HepG2 (cell line): Measurements from ENCODE around the gene RHBDF2.

Experiments used
- CBFB ChIP-seq: sonication (generic); formaldehyde crosslinking; IDR thresholded peaks from 2 replicates; pipeline ENCODE4 v1.4.0; 2020; ENCODE audit warnings: missing genetic modification reagents
- FOXM1 ChIP-seq: sonication (generic); formaldehyde crosslinking; IDR thresholded peaks from 2 replicates; pipeline ENCODE4 v1.5.0; 2020; ENCODE audit warnings: missing genetic modification reagents
- JUNB ChIP-seq: sonication (generic); formaldehyde crosslinking; IDR thresholded peaks from 2 replicates; pipeline ENCODE4 v1.8.0; 2022; ENCODE audit warnings: missing genetic modification reagents, mild to moderate bottlenecking, borderline replicate concordance
- PAX8 ChIP-seq: sonication (generic); formaldehyde crosslinking; IDR thresholded peaks from 2 replicates; pipeline ENCODE4 v1.8.0; 2022; ENCODE audit warnings: mild to moderate bottlenecking, missing genetic modification reagents, borderline replicate concordance
- SRSF9 ChIP-seq: fragments of 200-400 bp; formaldehyde crosslinking; IDR thresholded peaks from 2 replicates; pipeline ENCODE4 v1.6.1; 2018; ENCODE audit warnings: borderline replicate concordance, mild to moderate bottlenecking, low read depth, low read length; ENCODE audit not compliant: insufficient read depth, poor library complexity, severe bottlenecking
- TCF7L2 ChIP-seq: IDR thresholded peaks from 2 replicates; pipeline ENCODE4 v1.6.1; 2011; ENCODE audit warnings: mild to moderate bottlenecking, low read depth, low read length, moderate library complexity
- ZNF296 ChIP-seq: sonication (generic); formaldehyde crosslinking; conservative IDR thresholded peaks from 2 replicates; pipeline ENCODE4 v1.5.0; 2020; ENCODE audit warnings: mild to moderate bottlenecking, missing genetic modification reagents
- ZNF773 ChIP-seq: sonication (generic); formaldehyde crosslinking; IDR thresholded peaks from 2 replicates; pipeline ENCODE4 v1.4.0; 2020; ENCODE audit warnings: missing genetic modification reagents, borderline replicate concordance
- TF ChIP-seq, protein P1 (sequence below), 2 experiments: IDR thresholded peaks; 2 replicates each; pipeline ENCODE4 v1.6.1; 2011 to 2012; ENCODE audit warnings: low read length in 2 of 2, borderline replicate concordance in 1 of 2, low read depth in 1 of 2, mild to moderate bottlenecking in 1 of 2, moderate library complexity in 1 of 2
- TF ChIP-seq, protein P2 (sequence below): sonication (generic); formaldehyde crosslinking; IDR thresholded peaks from 2 replicates; pipeline ENCODE4 v1.5.0; 2020; ENCODE audit warnings: mild to moderate bottlenecking, missing genetic modification reagents, moderate library complexity
- TF ChIP-seq, protein P3 (sequence below): IDR thresholded peaks from 2 replicates; pipeline ENCODE4 v1.6.1; 2012; ENCODE audit warnings: inconsistent platforms

DNA sequence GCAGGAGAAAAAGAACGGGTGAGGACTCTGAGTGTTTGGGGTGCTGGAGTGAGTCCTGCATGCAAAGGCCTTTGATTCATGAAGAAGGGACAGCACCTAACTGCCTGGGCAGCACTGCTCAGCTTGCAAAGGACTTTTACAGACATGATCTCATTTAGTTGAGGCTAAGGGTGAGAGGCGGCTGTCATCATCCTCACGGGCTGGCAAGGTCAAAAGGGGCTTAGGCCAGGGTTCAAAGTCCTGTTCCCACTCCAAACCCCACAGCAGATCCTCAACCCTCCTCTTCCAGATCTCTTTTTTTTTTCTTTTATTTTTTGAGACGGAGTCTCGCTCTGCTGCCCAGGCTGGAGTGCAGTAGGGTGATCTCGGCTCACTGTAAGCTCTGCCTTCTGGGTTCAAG lies 4.8 kb downstream of the RHBDF2 start:
- TF ChIP-seq JUNB (CRISPR knock-in tag) (no peak), FOXM1 (CRISPR knock-in tag) (no peak), CBFB (CRISPR knock-in tag) (no peak), SRSF9 (no peak), ZNF773 (CRISPR knock-in tag) (no peak), ZNF296 (CRISPR knock-in tag) (no peak), TCF7L2 (no peak), PAX8 (CRISPR knock-in tag) (no peak)
- TF ChIP-seq, protein P1, sequence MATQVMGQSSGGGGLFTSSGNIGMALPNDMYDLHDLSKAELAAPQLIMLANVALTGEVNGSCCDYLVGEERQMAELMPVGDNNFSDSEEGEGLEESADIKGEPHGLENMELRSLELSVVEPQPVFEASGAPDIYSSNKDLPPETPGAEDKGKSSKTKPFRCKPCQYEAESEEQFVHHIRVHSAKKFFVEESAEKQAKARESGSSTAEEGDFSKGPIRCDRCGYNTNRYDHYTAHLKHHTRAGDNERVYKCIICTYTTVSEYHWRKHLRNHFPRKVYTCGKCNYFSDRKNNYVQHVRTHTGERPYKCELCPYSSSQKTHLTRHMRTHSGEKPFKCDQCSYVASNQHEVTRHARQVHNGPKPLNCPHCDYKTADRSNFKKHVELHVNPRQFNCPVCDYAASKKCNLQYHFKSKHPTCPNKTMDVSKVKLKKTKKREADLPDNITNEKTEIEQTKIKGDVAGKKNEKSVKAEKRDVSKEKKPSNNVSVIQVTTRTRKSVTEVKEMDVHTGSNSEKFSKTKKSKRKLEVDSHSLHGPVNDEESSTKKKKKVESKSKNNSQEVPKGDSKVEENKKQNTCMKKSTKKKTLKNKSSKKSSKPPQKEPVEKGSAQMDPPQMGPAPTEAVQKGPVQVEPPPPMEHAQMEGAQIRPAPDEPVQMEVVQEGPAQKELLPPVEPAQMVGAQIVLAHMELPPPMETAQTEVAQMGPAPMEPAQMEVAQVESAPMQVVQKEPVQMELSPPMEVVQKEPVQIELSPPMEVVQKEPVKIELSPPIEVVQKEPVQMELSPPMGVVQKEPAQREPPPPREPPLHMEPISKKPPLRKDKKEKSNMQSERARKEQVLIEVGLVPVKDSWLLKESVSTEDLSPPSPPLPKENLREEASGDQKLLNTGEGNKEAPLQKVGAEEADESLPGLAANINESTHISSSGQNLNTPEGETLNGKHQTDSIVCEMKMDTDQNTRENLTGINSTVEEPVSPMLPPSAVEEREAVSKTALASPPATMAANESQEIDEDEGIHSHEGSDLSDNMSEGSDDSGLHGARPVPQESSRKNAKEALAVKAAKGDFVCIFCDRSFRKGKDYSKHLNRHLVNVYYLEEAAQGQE (IDR thresholded peaks at IDR 0.05; ENCODE audit: borderline replicate concordance in 1 of 2, low read depth in 1 of 2, low read length in 2 of 2) = no peak
- TF ChIP-seq, protein P2, sequence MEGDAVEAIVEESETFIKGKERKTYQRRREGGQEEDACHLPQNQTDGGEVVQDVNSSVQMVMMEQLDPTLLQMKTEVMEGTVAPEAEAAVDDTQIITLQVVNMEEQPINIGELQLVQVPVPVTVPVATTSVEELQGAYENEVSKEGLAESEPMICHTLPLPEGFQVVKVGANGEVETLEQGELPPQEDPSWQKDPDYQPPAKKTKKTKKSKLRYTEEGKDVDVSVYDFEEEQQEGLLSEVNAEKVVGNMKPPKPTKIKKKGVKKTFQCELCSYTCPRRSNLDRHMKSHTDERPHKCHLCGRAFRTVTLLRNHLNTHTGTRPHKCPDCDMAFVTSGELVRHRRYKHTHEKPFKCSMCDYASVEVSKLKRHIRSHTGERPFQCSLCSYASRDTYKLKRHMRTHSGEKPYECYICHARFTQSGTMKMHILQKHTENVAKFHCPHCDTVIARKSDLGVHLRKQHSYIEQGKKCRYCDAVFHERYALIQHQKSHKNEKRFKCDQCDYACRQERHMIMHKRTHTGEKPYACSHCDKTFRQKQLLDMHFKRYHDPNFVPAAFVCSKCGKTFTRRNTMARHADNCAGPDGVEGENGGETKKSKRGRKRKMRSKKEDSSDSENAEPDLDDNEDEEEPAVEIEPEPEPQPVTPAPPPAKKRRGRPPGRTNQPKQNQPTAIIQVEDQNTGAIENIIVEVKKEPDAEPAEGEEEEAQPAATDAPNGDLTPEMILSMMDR = no peak
- TF ChIP-seq, protein P3, sequence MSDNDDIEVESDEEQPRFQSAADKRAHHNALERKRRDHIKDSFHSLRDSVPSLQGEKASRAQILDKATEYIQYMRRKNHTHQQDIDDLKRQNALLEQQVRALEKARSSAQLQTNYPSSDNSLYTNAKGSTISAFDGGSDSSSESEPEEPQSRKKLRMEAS = no peak
